IMR-90 (cell line): Measurements from ENCODE around the gene MGRN1. TPM values are rescaled to one million over a fixed set of nuclear protein-coding genes. Genes with fewer than 3 reads are reported as not detected.

Experiments used
- ATAC-seq: fragments of 200-7000 bp; cut with Tn5 transposase; 2 replicates; pipeline ENCODE4 v1.9.1; 2020; ENCODE audit warnings: low read depth, mild to moderate bottlenecking, moderate library complexity
- BruUV-seq: library from RNA; stranded (reverse); fragments of 400-500 nt; replicated peaks from 2 replicates; lab custom pipeline; 2021; lab: Mats Ljungman, UMichigan
- CTCF ChIA-PET: fragments of 300-600 bp; formaldehyde crosslinking; extraction: SDS; loops from one replicate; lab custom pipeline; 2021; ENCODE audit warnings: antibody characterized with exemption; lab: Yijun Ruan, JAX
- POLR2A ChIA-PET: fragments of 300-600 bp; sonication (Branson Sonifier 250); formaldehyde crosslinking; loops from one replicate; lab custom pipeline; 2022; ENCODE audit warnings: antibody characterized with exemption; ENCODE audit not compliant: unreplicated experiment; lab: Charles Lee
- DNase-seq: peaks from one replicate; pipeline ENCODE4 v3.0.0; 2013
- H2AFZ ChIP-seq: replicated peaks from 2 replicates; pipeline ENCODE3; 2013; ENCODE audit warnings: low read length, mild to moderate bottlenecking; ENCODE audit not compliant: poor library complexity
- H2AK5ac ChIP-seq: 2 replicates; pipeline ENCODE4 v1.6.1; 2013; ENCODE audit warnings: low read depth, low read length, inconsistent platforms
- H2AK9ac ChIP-seq: replicated peaks from 2 replicates; pipeline ENCODE3; 2013; ENCODE audit warnings: mild to moderate bottlenecking, low read depth, low read length, moderate library complexity; ENCODE audit not compliant: poor library complexity
- H2BK120ac ChIP-seq: 2 replicates; pipeline ENCODE4 v1.6.1; 2013; ENCODE audit warnings: low read depth, low read length, inconsistent platforms
- H2BK15ac ChIP-seq: 3 replicates; pipeline ENCODE4 v1.6.1; 2013; ENCODE audit warnings: low read depth, low read length, inconsistent platforms
- H2BK20ac ChIP-seq: 2 replicates; pipeline ENCODE4 v1.6.1; 2013; ENCODE audit warnings: low read depth, mild to moderate bottlenecking, inconsistent platforms, low read length, moderate library complexity
- H2BK5ac ChIP-seq: 2 replicates; pipeline ENCODE4 v1.6.1; 2013; ENCODE audit warnings: mild to moderate bottlenecking, low read depth, low read length, inconsistent platforms; ENCODE audit not compliant: poor library complexity, severe bottlenecking
- H3K14ac ChIP-seq: replicated peaks from 2 replicates; pipeline ENCODE4 v1.6.1; 2013; ENCODE audit warnings: low read depth, low read length, inconsistent platforms
- H3K18ac ChIP-seq: 2 replicates; pipeline ENCODE4 v1.6.1; 2013; ENCODE audit warnings: low read depth, low read length, control low read depth
- H3K23ac ChIP-seq: 2 replicates; pipeline ENCODE4 v1.6.1; 2013; ENCODE audit warnings: low read depth, low read length, inconsistent platforms
- H3K27ac ChIP-seq: 2 replicates; pipeline ENCODE4 v1.5.1; 2013; ENCODE audit warnings: mild to moderate bottlenecking, control low read depth, low read length; ENCODE audit not compliant: insufficient read depth
- H3K27me3 ChIP-seq: 2 replicates; pipeline ENCODE4 v1.6.1; 2013; ENCODE audit warnings: low read length; ENCODE audit not compliant: control insufficient read depth, insufficient read depth
- H3K36me3 ChIP-seq: 2 replicates; pipeline ENCODE4 v1.6.1; 2013; ENCODE audit warnings: low read length, mixed read lengths; ENCODE audit not compliant: control insufficient read depth, insufficient read depth
- H3K4ac ChIP-seq: 2 replicates; pipeline ENCODE4 v1.6.1; 2013; ENCODE audit warnings: low read depth, low read length, inconsistent platforms
- H3K4me1 ChIP-seq: 2 replicates; pipeline ENCODE4 v1.6.1; 2013; ENCODE audit warnings: low read length, mixed read lengths; ENCODE audit not compliant: control insufficient read depth, insufficient read depth
- H3K4me2 ChIP-seq: 2 replicates; pipeline ENCODE4 v1.6.1; 2013; ENCODE audit warnings: low read depth, mild to moderate bottlenecking, control low read depth, low read length, moderate library complexity
- H3K4me3 ChIP-seq: 2 replicates; pipeline ENCODE4 v1.5.1; 2013; ENCODE audit warnings: low read depth, mild to moderate bottlenecking, control low read depth, low read length, moderate library complexity; ENCODE audit not compliant: insufficient read depth
- H3K56ac ChIP-seq: 2 replicates; pipeline ENCODE4 v1.6.1; 2013; ENCODE audit warnings: low read length, inconsistent platforms; ENCODE audit not compliant: insufficient read depth; ENCODE audit errors: extremely low read depth
- H3K79me1 ChIP-seq, 2 experiments: 2 replicates each; pipeline ENCODE4 v1.6.1; 2013; ENCODE audit warnings: low read length in 2 of 2, inconsistent platforms in 1 of 2, low read depth in 1 of 2
- H3K9ac ChIP-seq: 2 replicates; pipeline ENCODE4 v1.6.1; 2013; ENCODE audit warnings: low read depth, low read length, control low read depth
- H3K9me1 ChIP-seq: 2 replicates; pipeline ENCODE4 v1.6.1; 2013; ENCODE audit warnings: low read length, inconsistent platforms; ENCODE audit not compliant: insufficient read depth
- H3K9me3 ChIP-seq: 2 replicates; pipeline ENCODE4 v1.6.1; 2013; ENCODE audit warnings: low read length; ENCODE audit not compliant: control insufficient read depth, insufficient read depth
- H4K20me1 ChIP-seq: 2 replicates; pipeline ENCODE4 v1.6.1; 2013; ENCODE audit warnings: low read length, inconsistent platforms; ENCODE audit not compliant: insufficient read depth
- H4K5ac ChIP-seq: 2 replicates; pipeline ENCODE4 v1.6.1; 2013; ENCODE audit warnings: mild to moderate bottlenecking, low read depth, low read length, control low read depth
- H4K8ac ChIP-seq, 2 experiments: 2 replicates each; pipeline ENCODE4 v1.6.1; 2013; ENCODE audit warnings: low read depth in 2 of 2, low read length in 2 of 2, control low read depth in 1 of 2, inconsistent platforms in 1 of 2
- H4K91ac ChIP-seq: 2 replicates; pipeline ENCODE4 v1.6.1; 2013; ENCODE audit warnings: low read depth, low read length, inconsistent platforms; ENCODE audit not compliant: insufficient read depth
- BHLHE40 ChIP-seq: fragments of 150-350 bp; IDR thresholded peaks from 2 replicates; pipeline ENCODE4 v1.6.1; 2016; ENCODE audit warnings: mild to moderate bottlenecking, low read depth, low read length
- CEBPB ChIP-seq: IDR thresholded peaks from 2 replicates; pipeline ENCODE4 v1.6.1; 2012; ENCODE audit warnings: low read depth, low read length, improper control_type of control experiment
- MAFK ChIP-seq: IDR thresholded peaks from 2 replicates; pipeline ENCODE4 v1.6.1; 2012; ENCODE audit warnings: low read depth, low read length, improper control_type of control experiment
- NFE2L2 ChIP-seq: fragments of 150-350 bp; IDR thresholded peaks from 2 replicates; pipeline ENCODE4 v1.6.1; 2016; ENCODE audit warnings: low read depth, mild to moderate bottlenecking, low read length
- RFX5 ChIP-seq: IDR thresholded peaks from 2 replicates; pipeline ENCODE4 v1.8.0; 2012; ENCODE audit warnings: low read depth, mild to moderate bottlenecking, low read length, moderate library complexity
- WGBS, 2 experiments: methylation state at CpG; one replicate each; pipeline versions ENCODE4 v1.1.5 to v1.1.7; 2013; ENCODE audit warnings: missing lambda C conversion rate in 2 of 2; ENCODE audit not compliant: insufficient read length in 1 of 2; ENCODE audit errors: extremely low coverage in 2 of 2; 5-methylcytosine and 5-hydroxymethylcytosine counted together
- dilution Hi-C: fragments of 300-500 bp; cut with HindIII; formaldehyde crosslinking; loops from one replicate; pipeline ENCODE4 v1.14.3; 2018; ENCODE audit warnings: low sequenced_read_pairs; ENCODE audit not compliant: unreplicated experiment
- in situ Hi-C: fragments of 300-500 bp; cut with MboI; formaldehyde crosslinking; loops from 3 replicates; pipeline ENCODE4 v1.14.3; 2019; ENCODE audit warnings: low sequenced_read_pairs, inconsistent platforms, mixed read lengths
- intact Hi-C: fragments of 100-400 bp; cut with micrococcal nuclease; formaldehyde crosslinking; loops from 2 replicates; pipeline ENCODE4 v1.10.0; 2022
- polyA plus RNA-seq, 3 experiments: library from polyadenylated mRNA; depleted of rRNA; stranded (reverse); fragments of >200 nt; gene quantifications; 2 replicates each; pipeline ENCODE4 v1.2.3, GENCODE V29; 2012; ENCODE audit warnings: low replicate concordance in 1 of 3
- total RNA-seq: library from RNA; depleted of rRNA; stranded (reverse); fragments of >200 nt; gene quantifications from 2 replicates; pipeline ENCODE4 v1.2.3, GENCODE V29; 2012
- TF ChIP-seq, protein P1 (sequence below): fragments of 150-350 bp; IDR thresholded peaks from 2 replicates; pipeline ENCODE4 v1.6.1; 2017; ENCODE audit warnings: mild to moderate bottlenecking, antibody characterized with exemption, low read length, low read depth
- TF ChIP-seq, protein P2 (sequence below): conservative IDR thresholded peaks from 2 replicates; pipeline ENCODE4 v1.5.1; 2012; ENCODE audit warnings: mild to moderate bottlenecking, low read depth, low read length, improper control_type of control experiment
- TF ChIP-seq, protein P3 (sequence below): fragments of 150-350 bp; IDR thresholded peaks from 2 replicates; pipeline ENCODE4 v1.6.1; 2016; ENCODE audit warnings: low read depth, mild to moderate bottlenecking, low read length, moderate library complexity, borderline replicate concordance

The MGRN1 gene
- total and polyA plus RNA-seq, 2 of the 4 experiments (the other 2 are of a cell fraction) = 11.7 to 32.7 TPM

DNA sequence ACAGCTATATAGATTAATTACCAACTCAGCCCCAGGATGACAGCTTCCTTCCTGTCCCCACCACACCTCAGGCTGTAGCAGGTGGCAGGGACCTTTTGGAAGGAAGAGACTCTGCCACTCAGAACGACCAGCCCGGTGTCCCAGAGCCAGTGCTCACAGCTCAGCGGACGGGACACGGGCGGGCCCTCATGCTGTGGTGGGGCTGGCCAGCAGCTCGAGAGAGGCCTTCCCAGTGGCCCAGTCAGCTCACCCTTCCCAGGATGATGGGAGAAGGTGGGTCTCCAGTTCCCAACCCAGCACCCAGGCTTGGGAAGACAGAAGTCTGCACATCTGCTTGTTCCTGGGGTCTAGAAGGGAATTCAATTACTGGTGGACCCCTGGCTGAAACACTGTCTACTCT lies 79.3 kb downstream of the MGRN1 start:
- WGBS, 2 experiments = no CpG with 5 or more reads among the region's 7 CpGs
- POLR2A ChIA-PET = no interaction called here
- no peaks in the 10 kb centered on the region for H3K4me1 ChIP-seq
- no peak overlapping the region for H2AK5ac ChIP-seq
- ATAC-seq (no peak), DNase-seq (no peak)
- 0 out of 2 replicates have a peak, but pooled peaks cover 3% of the 10 kb centered on the region for H4K20me1 ChIP-seq
- no peak overlapping the region for H2AK9ac ChIP-seq
- peaks cover 48% of the 10 kb centered on the region for H3K36me3 ChIP-seq
- TF ChIP-seq RFX5 = no peak
- no peak for TF ChIP-seq NFE2L2
- TF ChIP-seq, protein P1, sequence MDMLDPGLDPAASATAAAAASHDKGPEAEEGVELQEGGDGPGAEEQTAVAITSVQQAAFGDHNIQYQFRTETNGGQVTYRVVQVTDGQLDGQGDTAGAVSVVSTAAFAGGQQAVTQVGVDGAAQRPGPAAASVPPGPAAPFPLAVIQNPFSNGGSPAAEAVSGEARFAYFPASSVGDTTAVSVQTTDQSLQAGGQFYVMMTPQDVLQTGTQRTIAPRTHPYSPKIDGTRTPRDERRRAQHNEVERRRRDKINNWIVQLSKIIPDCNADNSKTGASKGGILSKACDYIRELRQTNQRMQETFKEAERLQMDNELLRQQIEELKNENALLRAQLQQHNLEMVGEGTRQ = no peak
- TF ChIP-seq MAFK = no peak
- no peak for TF ChIP-seq CEBPB
- no peak for TF ChIP-seq BHLHE40
- TF ChIP-seq, protein P2, sequence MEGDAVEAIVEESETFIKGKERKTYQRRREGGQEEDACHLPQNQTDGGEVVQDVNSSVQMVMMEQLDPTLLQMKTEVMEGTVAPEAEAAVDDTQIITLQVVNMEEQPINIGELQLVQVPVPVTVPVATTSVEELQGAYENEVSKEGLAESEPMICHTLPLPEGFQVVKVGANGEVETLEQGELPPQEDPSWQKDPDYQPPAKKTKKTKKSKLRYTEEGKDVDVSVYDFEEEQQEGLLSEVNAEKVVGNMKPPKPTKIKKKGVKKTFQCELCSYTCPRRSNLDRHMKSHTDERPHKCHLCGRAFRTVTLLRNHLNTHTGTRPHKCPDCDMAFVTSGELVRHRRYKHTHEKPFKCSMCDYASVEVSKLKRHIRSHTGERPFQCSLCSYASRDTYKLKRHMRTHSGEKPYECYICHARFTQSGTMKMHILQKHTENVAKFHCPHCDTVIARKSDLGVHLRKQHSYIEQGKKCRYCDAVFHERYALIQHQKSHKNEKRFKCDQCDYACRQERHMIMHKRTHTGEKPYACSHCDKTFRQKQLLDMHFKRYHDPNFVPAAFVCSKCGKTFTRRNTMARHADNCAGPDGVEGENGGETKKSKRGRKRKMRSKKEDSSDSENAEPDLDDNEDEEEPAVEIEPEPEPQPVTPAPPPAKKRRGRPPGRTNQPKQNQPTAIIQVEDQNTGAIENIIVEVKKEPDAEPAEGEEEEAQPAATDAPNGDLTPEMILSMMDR = no peak
- TF ChIP-seq, protein P3, sequence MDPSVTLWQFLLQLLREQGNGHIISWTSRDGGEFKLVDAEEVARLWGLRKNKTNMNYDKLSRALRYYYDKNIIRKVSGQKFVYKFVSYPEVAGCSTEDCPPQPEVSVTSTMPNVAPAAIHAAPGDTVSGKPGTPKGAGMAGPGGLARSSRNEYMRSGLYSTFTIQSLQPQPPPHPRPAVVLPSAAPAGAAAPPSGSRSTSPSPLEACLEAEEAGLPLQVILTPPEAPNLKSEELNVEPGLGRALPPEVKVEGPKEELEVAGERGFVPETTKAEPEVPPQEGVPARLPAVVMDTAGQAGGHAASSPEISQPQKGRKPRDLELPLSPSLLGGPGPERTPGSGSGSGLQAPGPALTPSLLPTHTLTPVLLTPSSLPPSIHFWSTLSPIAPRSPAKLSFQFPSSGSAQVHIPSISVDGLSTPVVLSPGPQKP = no peak
- no peak overlapping the region for H3K4me2 ChIP-seq
- H3K9me1 ChIP-seq = 0 out of 2 replicates have a peak, but pooled peaks cover 3% of the 10 kb centered on the region
- H2BK120ac ChIP-seq = no peak overlapping the region
- no peak overlapping the region for H2BK5ac ChIP-seq
- H3K4me3 ChIP-seq = no peak overlapping the region
- H4K8ac ChIP-seq = no peak overlapping the region
- no peak overlapping the region for H2AFZ ChIP-seq
- dilution Hi-C loops (no loop called here), intact Hi-C loops (no loop called here), in situ Hi-C loops (no loop called here)
- H3K79me1 ChIP-seq = peaks cover 0 to 10% of the 10 kb centered on the region in 2 experiments; a peak in 1 of 4 replicates
- no peak overlapping the region for H3K4ac ChIP-seq
- no peaks in the 10 kb centered on the region for H3K27me3 ChIP-seq
- no peaks in the 10 kb centered on the region for H3K9me3 ChIP-seq
- BruUV-seq = no TSS peak
- no peak overlapping the region for H2BK15ac ChIP-seq
- no peak overlapping the region for H4K91ac ChIP-seq
- CTCF ChIA-PET = no interaction called here
- H4K5ac ChIP-seq = no peak overlapping the region
- H2BK20ac ChIP-seq = no peak overlapping the region
- no peak overlapping the region for H3K23ac ChIP-seq
- no peak overlapping the region for H3K56ac ChIP-seq
- H3K9ac ChIP-seq = no peak overlapping the region
- H3K18ac ChIP-seq = no peak overlapping the region
- H3K14ac ChIP-seq = no peak overlapping the region
- H3K27ac ChIP-seq = no peak overlapping the region
